GM23338 (cell line): ENCODE measurements around the gene NSF. TPM values are rescaled to one million over a fixed set of nuclear protein-coding genes. Genes with fewer than 3 reads are reported as not detected.

Experiments used
- ATAC-seq: fragments of 200-7000 bp; cut with Tn5 transposase; 3 replicates; pipeline ENCODE4 v1.9.1; 2020
- DNase-seq: peaks from one replicate; pipeline ENCODE4 v3.0.0-alpha.2; 2015; ENCODE audit warnings: low spot score
- H2AFZ ChIP-seq: fragments of 200-600 bp; sonication (generic); 2 replicates; pipeline ENCODE4 v1.8.0; 2016; ENCODE audit warnings: antibody characterized with exemption, mild to moderate bottlenecking, moderate library complexity
- H3F3A ChIP-seq: fragments of 200-600 bp; sonication (generic); replicated peaks from 2 replicates; pipeline ENCODE4 v1.8.0; 2017; ENCODE audit warnings: antibody characterized with exemption, mixed run types, low read depth
- H3K27ac ChIP-seq: fragments of 200-600 bp; sonication (generic); 2 replicates; pipeline ENCODE4 v1.6.1; 2016; ENCODE audit warnings: low read depth
- H3K27me3 ChIP-seq: fragments of 200-600 bp; sonication (generic); 2 replicates; pipeline ENCODE4 v1.8.0; 2016; ENCODE audit warnings: mild to moderate bottlenecking, mixed run types, moderate library complexity; ENCODE audit not compliant: insufficient read depth
- H3K36me3 ChIP-seq: fragments of 200-600 bp; sonication (generic); 2 replicates; pipeline ENCODE4 v1.8.0; 2016; ENCODE audit warnings: mild to moderate bottlenecking; ENCODE audit not compliant: insufficient read depth
- H3K4me1 ChIP-seq: fragments of 200-600 bp; sonication (generic); 2 replicates; pipeline ENCODE4 v1.8.0; 2016; ENCODE audit warnings: mild to moderate bottlenecking, moderate library complexity; ENCODE audit not compliant: insufficient read depth
- H3K4me2 ChIP-seq: fragments of 200-600 bp; sonication (generic); 2 replicates; pipeline ENCODE4 v1.7.1; 2017; ENCODE audit warnings: mixed run types
- H3K4me3 ChIP-seq: fragments of 200-600 bp; sonication (generic); 2 replicates; pipeline ENCODE4 v1.6.1; 2016; ENCODE audit warnings: mixed run types
- H3K79me2 ChIP-seq: fragments of 200-600 bp; sonication (generic); replicated peaks from 2 replicates; pipeline ENCODE4 v1.8.0; 2017; ENCODE audit warnings: mild to moderate bottlenecking; ENCODE audit not compliant: insufficient read depth
- H3K9me2 ChIP-seq: fragments of 200-600 bp; sonication (generic); 2 replicates; pipeline ENCODE4 v1.8.0; 2017; ENCODE audit not compliant: insufficient read depth
- H4K20me1 ChIP-seq: fragments of 200-600 bp; sonication (generic); replicated peaks from 2 replicates; pipeline ENCODE4 v1.8.0; 2017; ENCODE audit warnings: mild to moderate bottlenecking; ENCODE audit not compliant: insufficient read depth
- H3K27ac Mint-ChIP-seq: 2 replicates; pipeline ENCODE4 v1.8.0; 2020; ENCODE audit warnings: inconsistent platforms, mild to moderate bottlenecking, moderate library complexity, mixed read lengths
- H3K27me3 Mint-ChIP-seq: 3 replicates; pipeline ENCODE4 v1.8.0; 2022; ENCODE audit warnings: low read depth, mild to moderate bottlenecking, moderate library complexity, mixed read lengths, inconsistent platforms; ENCODE audit not compliant: insufficient read depth, poor library complexity
- H3K36me3 Mint-ChIP-seq: 3 replicates; pipeline ENCODE4 v1.8.0; 2021; ENCODE audit warnings: low read depth, mild to moderate bottlenecking, inconsistent platforms, moderate library complexity, mixed read lengths
- H3K4me1 Mint-ChIP-seq: 3 replicates; pipeline ENCODE4 v1.8.0; 2020; ENCODE audit warnings: mild to moderate bottlenecking, inconsistent platforms, mixed read lengths
- H3K4me3 Mint-ChIP-seq: 3 replicates; pipeline ENCODE4 v1.8.0; 2021; ENCODE audit warnings: moderate library complexity, mild to moderate bottlenecking, inconsistent platforms, mixed read lengths
- H3K9me3 Mint-ChIP-seq: 3 replicates; pipeline ENCODE4 v1.8.0; 2020; ENCODE audit warnings: moderate library complexity, mild to moderate bottlenecking, inconsistent platforms, mixed read lengths
- CREB1 ChIP-seq: fragments of 250-450 bp; sonication (Bioruptor Pico); IDR thresholded peaks from 2 replicates; pipeline ENCODE4 v1.5.0; 2020; ENCODE audit warnings: low read depth, mild to moderate bottlenecking, moderate library complexity
- CTCF ChIP-seq, 2 experiments: fragments of 200-600 bp in 1 of 2; sonication (generic) in 1 of 2; conservative IDR thresholded peaks; 2 replicates each; pipeline versions ENCODE4 v1.5.1 to v1.6.1; 2016 to 2017; ENCODE audit warnings: antibody characterized with exemption in 2 of 2, low read depth in 2 of 2, mild to moderate bottlenecking in 2 of 2, moderate library complexity in 1 of 2
- EZH2 ChIP-seq: fragments of 200-600 bp; sonication (generic); IDR thresholded peaks from one replicate; pipeline ENCODE4 v1.8.0; 2017; ENCODE audit warnings: antibody characterized with exemption, mild to moderate bottlenecking, low read depth; ENCODE audit not compliant: unreplicated experiment
- EZH2phosphoT487 ChIP-seq: fragments of 200-600 bp; sonication (generic); IDR thresholded peaks from one replicate; pipeline ENCODE4 v1.8.1; 2018; ENCODE audit warnings: antibody characterized with exemption; ENCODE audit not compliant: unreplicated experiment
- JUNB ChIP-seq: IDR thresholded peaks from one replicate; pipeline ENCODE4 v1.6.1; 2016; ENCODE audit warnings: antibody characterized with exemption; ENCODE audit not compliant: unreplicated experiment
- POLR2AphosphoS5 ChIP-seq: IDR thresholded peaks from 2 replicates; pipeline ENCODE4 v1.6.1; 2016; ENCODE audit warnings: antibody characterized with exemption, low read depth
- REST ChIP-seq: IDR thresholded peaks from one replicate; pipeline ENCODE4 v1.6.1; 2018; ENCODE audit warnings: antibody characterized with exemption; ENCODE audit not compliant: unreplicated experiment
- STAT1 ChIP-seq: IDR thresholded peaks from one replicate; pipeline ENCODE4 v1.6.1; 2016; ENCODE audit warnings: antibody characterized with exemption; ENCODE audit not compliant: unreplicated experiment
- ZNF114 ChIP-seq: fragments of 250-450 bp; sonication (Bioruptor Pico); IDR thresholded peaks from 2 replicates; pipeline ENCODE4 v1.5.0; 2020; ENCODE audit warnings: mild to moderate bottlenecking, moderate library complexity
- polyA plus RNA-seq: library from polyadenylated mRNA; unstranded; fragments of >200 nt; fragmentation: Nextera tagmentation; extraction: Ambion mirVana; gene quantifications from 2 replicates; pipeline ENCODE4 v1.2.1, GENCODE V29; 2016
- total RNA-seq: library from RNA; depleted of rRNA; stranded (reverse); fragments of >200 nt; shearing (Covaris generic); gene quantifications from 2 replicates; pipeline ENCODE4 v1.2.3, GENCODE V29; 2014
- TF ChIP-seq, protein P1 (sequence below): IDR thresholded peaks from 2 replicates; pipeline ENCODE4 v1.6.1; 2016; ENCODE audit warnings: antibody characterized with exemption

The NSF gene
- total and polyA plus RNA-seq, 2 experiments from 2014 or later: 12.5 to 26.5 TPM

- Histone ChIP-seq H3K79me2 (no peaks in the 10 kb centered on the region), H3K4me3 (no peak overlapping the region), H3K4me1 (peaks cover 13% of the 10 kb centered on the region), H3F3A (no peaks in the 10 kb centered on the region), H3K36me3 (no peaks in the 10 kb centered on the region), H3K27me3 (no peaks in the 10 kb centered on the region), H3K9me2 (no peaks in the 10 kb centered on the region), H3K4me2 (no peak overlapping the region), H3K27ac (no peak overlapping the region), H2AFZ (no peak overlapping the region), H4K20me1 (peaks cover 4% of the 10 kb centered on the region; the same call in 1 of the 2 replicates)
- H3K9me3 Mint-ChIP-seq: no peaks in the 10 kb centered on the region
- peaks cover 27% of the 10 kb centered on the region for H3K4me1 Mint-ChIP-seq
- no peak for TF ChIP-seq EZH2phosphoT487
- TF ChIP-seq REST: no peak
- TF ChIP-seq, protein P1, sequence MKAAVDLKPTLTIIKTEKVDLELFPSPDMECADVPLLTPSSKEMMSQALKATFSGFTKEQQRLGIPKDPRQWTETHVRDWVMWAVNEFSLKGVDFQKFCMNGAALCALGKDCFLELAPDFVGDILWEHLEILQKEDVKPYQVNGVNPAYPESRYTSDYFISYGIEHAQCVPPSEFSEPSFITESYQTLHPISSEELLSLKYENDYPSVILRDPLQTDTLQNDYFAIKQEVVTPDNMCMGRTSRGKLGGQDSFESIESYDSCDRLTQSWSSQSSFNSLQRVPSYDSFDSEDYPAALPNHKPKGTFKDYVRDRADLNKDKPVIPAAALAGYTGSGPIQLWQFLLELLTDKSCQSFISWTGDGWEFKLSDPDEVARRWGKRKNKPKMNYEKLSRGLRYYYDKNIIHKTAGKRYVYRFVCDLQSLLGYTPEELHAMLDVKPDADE: no peak
- TF ChIP-seq ZNF114: no peak
- no peak for TF ChIP-seq CREB1 (CRISPR knock-in tag)
- no peak for TF ChIP-seq EZH2
- no peak for TF ChIP-seq STAT1
- TF ChIP-seq JUNB: no peak
- DNase-seq (no peak), ATAC-seq (no peak)
- H3K27ac Mint-ChIP-seq: no peak overlapping the region
- H3K36me3 Mint-ChIP-seq: no peaks in the 10 kb centered on the region
- H3K27me3 Mint-ChIP-seq: no peaks in the 10 kb centered on the region
- H3K4me3 Mint-ChIP-seq: no peak overlapping the region
Observed at GRCh38 chr17:46727572-46728348, 137.3 kb downstream of the NSF start.

DNA sequence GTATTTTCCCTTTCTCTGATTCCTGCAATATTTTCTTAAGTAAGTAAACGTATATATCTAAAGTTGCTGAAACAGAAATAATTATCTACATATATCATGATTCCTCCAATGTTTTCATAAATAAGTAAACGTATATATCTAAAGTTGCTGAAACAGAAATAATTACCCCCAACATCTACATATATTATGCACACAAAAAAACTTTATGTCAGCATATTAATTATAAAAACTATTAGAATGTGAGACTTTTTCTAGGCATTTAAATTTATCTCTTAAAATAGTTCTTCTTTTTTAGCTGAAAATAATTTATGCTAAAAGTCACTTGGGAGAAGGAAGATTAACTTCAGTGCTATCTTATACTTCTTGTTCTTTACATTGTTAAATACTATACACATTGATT, 139.6 kb downstream of the NSF start:
- Mint-ChIP-seq H3K9me3 (no peaks in the 10 kb centered on the region), H3K4me3 (no peak overlapping the region), H3K27ac (no peak overlapping the region), H3K27me3 (peaks cover 5% of the 10 kb centered on the region), H3K36me3 (no peaks in the 10 kb centered on the region), H3K4me1 (peaks cover 40% of the 10 kb centered on the region)
- TF ChIP-seq POLR2AphosphoS5 (no peak), CTCF (conservative IDR thresholded peaks at IDR 0.05; ENCODE audit: low read depth in 2 of 2) (no peak), EZH2phosphoT487 (no peak)
- TF ChIP-seq, protein P1: no peak
- Histone ChIP-seq H3K27ac (no peak overlapping the region), H3K4me3 (no peak overlapping the region), H3K4me1 (peaks cover 25% of the 10 kb centered on the region), H3K36me3 (no peaks in the 10 kb centered on the region), H3K79me2 (no peaks in the 10 kb centered on the region), H3K4me2 (no peak overlapping the region), H2AFZ (no peak overlapping the region), H3F3A (peaks cover 8% of the 10 kb centered on the region; the same call in 1 of the 2 replicates), H3K9me2 (no peaks in the 10 kb centered on the region), H4K20me1 (peaks cover 4% of the 10 kb centered on the region; the same call in 1 of the 2 replicates), H3K27me3 (no peaks in the 10 kb centered on the region)
- ATAC-seq (no peak), DNase-seq (no peak)
